H9 (cell line): ENCODE results near the gene KRTAP10-8. TPM values are rescaled to one million over a fixed set of nuclear protein-coding genes. Genes with fewer than 3 reads are reported as not detected.

ENCODE experiments used
- DNase-seq: peaks from one replicate; pipeline ENCODE4 v3.0.0-alpha.2; 2017
- H2AFZ ChIP-seq: one replicate; pipeline ENCODE4 v1.6.1; 2013; ENCODE audit warnings: mild to moderate bottlenecking, low read length, control low read depth, moderate library complexity
- H2AK5ac ChIP-seq: 2 replicates; pipeline ENCODE4 v1.6.1; 2013; ENCODE audit warnings: low read length, control low read depth, mixed read lengths; ENCODE audit not compliant: insufficient read length
- H2BK120ac ChIP-seq: one replicate; pipeline ENCODE4 v1.6.1; 2013; ENCODE audit warnings: low read depth, mild to moderate bottlenecking, low read length, control low read depth, inconsistent platforms; ENCODE audit not compliant: poor library complexity, severe bottlenecking
- H2BK12ac ChIP-seq: 2 replicates; pipeline ENCODE4 v1.6.1; 2013; ENCODE audit warnings: low read length, control low read depth, mixed read lengths, low read depth; ENCODE audit not compliant: insufficient read length
- H2BK15ac ChIP-seq: 2 replicates; pipeline ENCODE4 v1.6.1; 2013; ENCODE audit warnings: low read depth, low read length, control low read depth
- H2BK20ac ChIP-seq: one replicate; pipeline ENCODE4 v1.6.1; 2013; ENCODE audit warnings: low read depth, mild to moderate bottlenecking, low read length, control low read depth, inconsistent platforms; ENCODE audit not compliant: poor library complexity, severe bottlenecking
- H2BK5ac ChIP-seq: 2 replicates; pipeline ENCODE4 v1.6.1; 2013; ENCODE audit warnings: low read length, control low read depth, mixed read lengths; ENCODE audit not compliant: insufficient read length
- H3K14ac ChIP-seq: 2 replicates; pipeline ENCODE4 v1.6.1; 2013; ENCODE audit warnings: low read length, control low read depth; ENCODE audit not compliant: insufficient read depth
- H3K18ac ChIP-seq: 2 replicates; pipeline ENCODE4 v1.6.1; 2013; ENCODE audit warnings: low read depth, mild to moderate bottlenecking, mixed read lengths, low read length, control low read depth; ENCODE audit not compliant: insufficient read length
- H3K23ac ChIP-seq: 2 replicates; pipeline ENCODE4 v1.6.1; 2013; ENCODE audit warnings: low read length, control low read depth, mixed read lengths, low read depth; ENCODE audit not compliant: insufficient read length
- H3K23me2 ChIP-seq: 2 replicates; pipeline ENCODE4 v1.6.1; 2013; ENCODE audit warnings: low read depth, mild to moderate bottlenecking, mixed read lengths, low read length, control low read depth; ENCODE audit not compliant: insufficient read length, poor library complexity, severe bottlenecking
- H3K27ac ChIP-seq: 2 replicates; pipeline ENCODE4 v1.5.1; 2013; ENCODE audit warnings: low read length, control low read depth, mixed read lengths, low read depth; ENCODE audit not compliant: insufficient read length
- H3K27me3 ChIP-seq: 2 replicates; pipeline ENCODE4 v1.6.1; 2013; ENCODE audit warnings: low read length, control low read depth, inconsistent platforms; ENCODE audit not compliant: insufficient read depth
- H3K4ac ChIP-seq: 2 replicates; pipeline ENCODE4 v1.6.1; 2013; ENCODE audit warnings: low read depth, mild to moderate bottlenecking, control low read depth, inconsistent platforms, low read length, moderate library complexity
- H3K4me1 ChIP-seq: 2 replicates; pipeline ENCODE4 v1.6.1; 2013; ENCODE audit warnings: low read length, control low read depth, inconsistent platforms; ENCODE audit not compliant: insufficient read depth
- H3K4me2 ChIP-seq: 2 replicates; pipeline ENCODE4 v1.6.1; 2013; ENCODE audit warnings: low read length, control low read depth, mixed read lengths; ENCODE audit not compliant: insufficient read length, insufficient read depth
- H3K56ac ChIP-seq: 2 replicates; pipeline ENCODE4 v1.6.1; 2013; ENCODE audit warnings: low read depth, mild to moderate bottlenecking, mixed read lengths, low read length, control low read depth; ENCODE audit not compliant: insufficient read length
- H3K79me1 ChIP-seq: 2 replicates; pipeline ENCODE4 v1.6.1; 2013; ENCODE audit warnings: low read depth, mild to moderate bottlenecking, moderate library complexity, low read length, control low read depth, inconsistent platforms; ENCODE audit not compliant: insufficient read depth, poor library complexity, severe bottlenecking
- H3K79me2 ChIP-seq: 2 replicates; pipeline ENCODE4 v1.6.1; 2013; ENCODE audit warnings: low read length, control low read depth, inconsistent platforms; ENCODE audit not compliant: insufficient read depth
- H3K9ac ChIP-seq: 2 replicates; pipeline ENCODE4 v1.6.1; 2013; ENCODE audit warnings: low read length, control low read depth, mixed read lengths; ENCODE audit not compliant: insufficient read length; ENCODE audit errors: extremely low read depth
- H3K9me3 ChIP-seq: one replicate; pipeline ENCODE4 v1.6.1; 2013; ENCODE audit warnings: low read depth, low read length, inconsistent platforms; ENCODE audit not compliant: control insufficient read depth
- H3T11ph ChIP-seq: one replicate; pipeline ENCODE4 v1.6.1; 2013; ENCODE audit warnings: mild to moderate bottlenecking, low read length, control low read depth, inconsistent platforms
- H4K20me1 ChIP-seq: one replicate; pipeline ENCODE4 v1.6.1; 2013; ENCODE audit not compliant: control insufficient read depth, insufficient read length, insufficient read depth
- H4K5ac ChIP-seq: 2 replicates; pipeline ENCODE4 v1.6.1; 2013; ENCODE audit warnings: low read depth, mild to moderate bottlenecking, mixed read lengths, low read length, control low read depth; ENCODE audit not compliant: insufficient read length
- H4K8ac ChIP-seq: replicated peaks from 2 replicates; pipeline ENCODE4 v1.6.1; 2013; ENCODE audit warnings: low read length, control low read depth, mixed read lengths, low read depth; ENCODE audit not compliant: insufficient read length
- H4K91ac ChIP-seq: 2 replicates; pipeline ENCODE4 v1.6.1; 2013; ENCODE audit warnings: low read depth, mild to moderate bottlenecking, moderate library complexity, mixed read lengths, low read length, control low read depth; ENCODE audit not compliant: insufficient read length
- H3K27ac Mint-ChIP-seq, 3 experiments: 2 replicates in 2 of 3; 3 replicates in 1 of 3; pipeline ENCODE4 v1.8.0; 2020 to 2021; ENCODE audit warnings: mixed read lengths in 3 of 3, mild to moderate bottlenecking in 1 of 3, moderate library complexity in 1 of 3
- H3K27me3 Mint-ChIP-seq: 2 replicates; pipeline ENCODE4 v1.8.0; 2021; ENCODE audit warnings: low read depth, mild to moderate bottlenecking, moderate library complexity, mixed read lengths
- H3K36me3 Mint-ChIP-seq, 3 experiments: 2 replicates in 2 of 3; 3 replicates in 1 of 3; pipeline ENCODE4 v1.8.0; 2020 to 2021; ENCODE audit warnings: low read depth in 3 of 3, mixed read lengths in 3 of 3; ENCODE audit not compliant: insufficient read depth in 1 of 3
- H3K4me1 Mint-ChIP-seq, 2 experiments: 2 replicates each; pipeline ENCODE4 v1.8.0; 2020; ENCODE audit warnings: mixed read lengths in 2 of 2
- H3K4me3 Mint-ChIP-seq, 2 experiments: 2 replicates in 1 of 2; 3 replicates in 1 of 2; pipeline ENCODE4 v1.8.0; 2020 to 2021; ENCODE audit warnings: mild to moderate bottlenecking in 2 of 2, mixed read lengths in 2 of 2, moderate library complexity in 1 of 2
- H3K9me3 Mint-ChIP-seq, 2 experiments: 2 replicates in 1 of 2; 3 replicates in 1 of 2; pipeline ENCODE4 v1.8.0; 2020; ENCODE audit warnings: mild to moderate bottlenecking in 2 of 2, mixed read lengths in 2 of 2, moderate library complexity in 1 of 2
- WGBS: extraction: QIAGEN DNeasy Blood & Tissue Kit; methylation state at CpG from one replicate; pipeline ENCODE4 v1.1.7; 2013; ENCODE audit warnings: missing lambda C conversion rate, low lambda C conversion rate, mixed read lengths; ENCODE audit not compliant: insufficient read length; ENCODE audit errors: extremely low coverage; 5-methylcytosine and 5-hydroxymethylcytosine counted together
- total RNA-seq: library from RNA; stranded (reverse); gene quantifications from 2 replicates; pipeline ENCODE4 v1.2.1, GENCODE V29; 2021
- TF ChIP-seq, protein P1 (sequence below): fragments of 200-600 bp; sonication (generic); conservative IDR thresholded peaks from 3 replicates; pipeline ENCODE4 v1.8.0; 2021; ENCODE audit warnings: antibody characterized with exemption, mild to moderate bottlenecking

The KRTAP10-8 gene
- total RNA-seq, 1 experiment from 2014 or later: not detected

DNA sequence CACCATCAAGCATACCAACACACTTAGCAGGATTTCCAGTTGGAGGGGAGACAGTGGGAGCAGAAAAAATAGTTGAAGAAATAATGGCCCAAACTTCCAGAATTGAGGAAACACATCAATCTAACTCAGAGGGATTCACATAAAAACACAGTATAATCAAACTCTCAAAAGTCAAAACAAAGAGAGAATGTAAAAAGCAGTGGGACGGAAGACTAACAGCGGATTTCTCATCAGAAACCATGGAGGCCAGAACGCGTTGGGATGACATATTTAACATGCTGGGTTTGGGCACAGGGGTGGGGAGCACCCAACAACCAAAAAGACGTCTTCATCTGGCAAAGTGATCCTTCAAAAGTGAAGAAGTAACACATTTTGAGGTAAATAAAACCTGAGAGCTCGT lies 8.0 kb downstream of the KRTAP10-8 start:
- H3K9me3 ChIP-seq: peaks cover 4% of the 10 kb centered on the region
- H3K18ac ChIP-seq: no peak overlapping the region
- no peak overlapping the region for H2BK20ac ChIP-seq
- TF ChIP-seq, protein P1, sequence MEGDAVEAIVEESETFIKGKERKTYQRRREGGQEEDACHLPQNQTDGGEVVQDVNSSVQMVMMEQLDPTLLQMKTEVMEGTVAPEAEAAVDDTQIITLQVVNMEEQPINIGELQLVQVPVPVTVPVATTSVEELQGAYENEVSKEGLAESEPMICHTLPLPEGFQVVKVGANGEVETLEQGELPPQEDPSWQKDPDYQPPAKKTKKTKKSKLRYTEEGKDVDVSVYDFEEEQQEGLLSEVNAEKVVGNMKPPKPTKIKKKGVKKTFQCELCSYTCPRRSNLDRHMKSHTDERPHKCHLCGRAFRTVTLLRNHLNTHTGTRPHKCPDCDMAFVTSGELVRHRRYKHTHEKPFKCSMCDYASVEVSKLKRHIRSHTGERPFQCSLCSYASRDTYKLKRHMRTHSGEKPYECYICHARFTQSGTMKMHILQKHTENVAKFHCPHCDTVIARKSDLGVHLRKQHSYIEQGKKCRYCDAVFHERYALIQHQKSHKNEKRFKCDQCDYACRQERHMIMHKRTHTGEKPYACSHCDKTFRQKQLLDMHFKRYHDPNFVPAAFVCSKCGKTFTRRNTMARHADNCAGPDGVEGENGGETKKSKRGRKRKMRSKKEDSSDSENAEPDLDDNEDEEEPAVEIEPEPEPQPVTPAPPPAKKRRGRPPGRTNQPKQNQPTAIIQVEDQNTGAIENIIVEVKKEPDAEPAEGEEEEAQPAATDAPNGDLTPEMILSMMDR: no peak
- no peaks in the 10 kb centered on the region for H4K20me1 ChIP-seq
- H3K23ac ChIP-seq: no peak overlapping the region
- no peak overlapping the region for H2AFZ ChIP-seq
- no CpG with 5 or more reads among the region's 6 CpGs for WGBS
- peaks cover 24 to 27% of the 10 kb centered on the region in 2 experiments for H3K4me1 Mint-ChIP-seq
- no peak overlapping the region for H3K4me3 Mint-ChIP-seq
- no peak overlapping the region for H4K5ac ChIP-seq
- peaks cover 4% of the 10 kb centered on the region for H3K27me3 Mint-ChIP-seq
- H3K79me2 ChIP-seq: no peaks in the 10 kb centered on the region
- no peak overlapping the region for H3T11ph ChIP-seq
- no peaks in the 10 kb centered on the region for H3K4me1 ChIP-seq
- no peak overlapping the region for H3K56ac ChIP-seq
- no peaks in the 10 kb centered on the region for H3K27me3 ChIP-seq
- no peak overlapping the region for H2BK12ac ChIP-seq
- H4K8ac ChIP-seq: no peak overlapping the region
- H3K14ac ChIP-seq: no peak overlapping the region
- H2BK5ac ChIP-seq: no peak overlapping the region
- H3K79me1 ChIP-seq: no peaks in the 10 kb centered on the region
- H3K36me3 Mint-ChIP-seq: peaks cover 12 to 44% (median 30%) of the 10 kb centered on the region in 3 experiments
- H3K27ac Mint-ChIP-seq: no peak overlapping the region
- DNase-seq: no peak
- H2BK15ac ChIP-seq: no peak overlapping the region
- H3K4ac ChIP-seq: no peak overlapping the region
- H2BK120ac ChIP-seq: no peak overlapping the region
- H3K4me2 ChIP-seq: no peak overlapping the region
- H2AK5ac ChIP-seq: no peak overlapping the region
- no peak overlapping the region for H3K27ac ChIP-seq
- no peak overlapping the region for H4K91ac ChIP-seq
- no peaks in the 10 kb centered on the region for H3K23me2 ChIP-seq
- peaks cover 47 to 52% of the 10 kb centered on the region in 2 experiments for H3K9me3 Mint-ChIP-seq
- no peak overlapping the region for H3K9ac ChIP-seq
